Measurements from ENCODE around the gene SCARB2. TPM values are rescaled to one million over a fixed set of nuclear protein-coding genes. Genes with fewer than 3 reads are reported as not detected.

The SCARB2 gene
- total and polyA plus RNA-seq, 2 of the 4 experiments (the other 2 are of a cell fraction) = 69.2 to 102 TPM

DNA sequence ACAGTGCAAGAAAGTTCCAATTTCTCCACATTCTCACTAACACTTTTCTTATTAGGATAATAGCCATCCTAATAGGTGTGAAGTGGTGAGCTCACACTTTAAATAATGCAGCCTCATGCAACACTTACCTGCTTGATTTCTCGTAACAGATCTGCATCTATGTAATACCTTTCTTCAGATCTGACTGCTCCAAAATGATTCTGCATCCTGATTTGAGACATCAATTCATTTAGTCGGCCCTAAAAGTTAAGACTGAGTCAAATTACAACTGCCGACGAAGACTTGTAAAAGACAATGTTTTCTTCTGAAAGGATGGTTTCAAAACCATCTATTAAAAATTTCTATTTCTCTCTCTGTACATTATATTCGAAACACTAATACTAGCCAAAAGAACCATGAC, 96.1 kb downstream of the SCARB2 start:
- intact Hi-C loops (cut with micrococcal nuclease) (no loop called here), in situ Hi-C loops (cut with MboI; ENCODE audit: low sequenced_read_pairs) (no loop called here), dilution Hi-C loops (cut with HindIII; ENCODE audit: low sequenced_read_pairs, unreplicated experiment) (no loop called here)
- no peak overlapping the region for H4K91ac ChIP-seq (ENCODE audit: insufficient read depth, low read depth, low read length)
- H3K4ac ChIP-seq (ENCODE audit: low read depth, low read length) = no peak overlapping the region
- H3K4me1 ChIP-seq (ENCODE audit: control insufficient read depth, insufficient read depth, low read length) = no peaks in the 10 kb centered on the region
- H2AK5ac ChIP-seq (ENCODE audit: low read depth, low read length) = no peak overlapping the region
- no TSS peak for BruUV-seq (replicated peaks)
- H3K27me3 ChIP-seq (ENCODE audit: control insufficient read depth, insufficient read depth, low read length) = no peaks in the 10 kb centered on the region
- no peaks in the 10 kb centered on the region; a peak in 1 of 4 replicates for H3K79me1 ChIP-seq (ENCODE audit: low read depth in 1 of 2, low read length in 2 of 2)
- H2AFZ ChIP-seq (replicated peaks; ENCODE audit: low read length, poor library complexity) = no peak overlapping the region
- TF ChIP-seq SMC3 (IDR thresholded peaks at IDR 0.05; ENCODE audit: low read depth, low read length) = no peak
- TF ChIP-seq CHD1 (IDR thresholded peaks at IDR 0.05; ENCODE audit: low read depth, low read length) = no peak
- no peak overlapping the region for H2BK15ac ChIP-seq (ENCODE audit: low read depth, low read length)
- ATAC-seq (ENCODE audit: low read depth) (no peak), DNase-seq (no peak)
- H4K20me1 ChIP-seq (ENCODE audit: insufficient read depth, low read length) = no peaks in the 10 kb centered on the region
- H3K14ac ChIP-seq (replicated peaks; ENCODE audit: low read depth, low read length) = no peak overlapping the region
- no peak overlapping the region for H2AK9ac ChIP-seq (replicated peaks; ENCODE audit: low read depth, low read length, poor library complexity)
- no peak overlapping the region for H3K9ac ChIP-seq (ENCODE audit: low read depth, low read length)
- H3K9me1 ChIP-seq (ENCODE audit: insufficient read depth, low read length) = no peaks in the 10 kb centered on the region
- H2BK20ac ChIP-seq (ENCODE audit: low read depth, low read length) = no peak overlapping the region
- H2BK120ac ChIP-seq (ENCODE audit: low read depth, low read length) = no peak overlapping the region
- H4K8ac ChIP-seq (ENCODE audit: low read depth in 2 of 2, low read length in 2 of 2) = no peak overlapping the region
- H3K18ac ChIP-seq (ENCODE audit: low read depth, low read length) = no peak overlapping the region
- no peak overlapping the region for H2BK5ac ChIP-seq (ENCODE audit: low read depth, low read length, poor library complexity, severe bottlenecking)
- no peak overlapping the region for H3K4me2 ChIP-seq (ENCODE audit: low read depth, low read length)
- ChIA-PET CTCF (no interaction called here), POLR2A (ENCODE audit: unreplicated experiment) (no interaction called here)
- peaks cover 21% of the 10 kb centered on the region for H3K36me3 ChIP-seq (ENCODE audit: control insufficient read depth, insufficient read depth, low read length)
- no peak overlapping the region for H3K4me3 ChIP-seq (ENCODE audit: insufficient read depth, low read depth, low read length)
- no peak overlapping the region for H3K23ac ChIP-seq (ENCODE audit: low read depth, low read length)
- no peak overlapping the region for H3K27ac ChIP-seq (ENCODE audit: insufficient read depth, low read length)
- H4K5ac ChIP-seq (ENCODE audit: low read depth, low read length) = no peak overlapping the region
- H3K9me3 ChIP-seq (ENCODE audit: control insufficient read depth, insufficient read depth, low read length) = no peaks in the 10 kb centered on the region
- WGBS, 2 experiments (ENCODE audit: extremely low coverage in 2 of 2, insufficient read length in 1 of 2) = 80% methylated on average over 1 of the region's 5 CpGs; no CpG with 5 or more reads in 1 of the 2 experiments
- H3K56ac ChIP-seq (ENCODE audit: extremely low read depth, insufficient read depth, low read length) = no peak overlapping the region
